IPS-11a (cell line): ENCODE data around the gene SPATA6.
"Not testable (repeated sequence)": the region's sequence is repeated elsewhere in the genome, so short reads cannot be mapped to it uniquely, and the experiment has no call there.

Experiments
- H3K4me3 ChIP-seq: one replicate; pipeline ENCODE4 v1.5.1; 2013; ENCODE audit warnings: low read depth, low read length, control low read depth

The SPATA6 gene

GRCh38 chr1:48371598-48371997, 100.4 kb downstream of the SPATA6 start:
- no peak overlapping the region for H3K4me3 ChIP-seq

- H3K4me3 ChIP-seq = no peak overlapping the region
Measured at GRCh38 chr1:48362901-48363300, 109.1 kb downstream of the SPATA6 start.

- no peak overlapping the region for H3K4me3 ChIP-seq
Measured at GRCh38 chr1:48356901-48357300, 115.1 kb downstream of the SPATA6 start.

GRCh38 chr1:48344373-48344772, 127.6 kb downstream of the SPATA6 start:
- H3K4me3 ChIP-seq = no peak overlapping the region

GRCh38 chr1:48341221-48341620, 130.8 kb downstream of the SPATA6 start:
- no peak overlapping the region for H3K4me3 ChIP-seq

GRCh38 chr1:48338257-48338656, 133.7 kb downstream of the SPATA6 start:
- no peak overlapping the region for H3K4me3 ChIP-seq

GRCh38 chr1:48333316-48333715, 138.7 kb downstream of the SPATA6 start:
- no peak overlapping the region for H3K4me3 ChIP-seq

GRCh38 chr1:48332115-48332514, 139.9 kb downstream of the SPATA6 start:
- H3K4me3 ChIP-seq = no peak overlapping the region

- H3K4me3 ChIP-seq = no peak overlapping the region
Measured at GRCh38 chr1:48329905-48330304, 142.1 kb downstream of the SPATA6 start.

- no peak overlapping the region for H3K4me3 ChIP-seq
Measured at GRCh38 chr1:48329486-48329885, 142.5 kb downstream of the SPATA6 start.

GRCh38 chr1:48311829-48312228, 160.2 kb downstream of the SPATA6 start:
- H3K4me3 ChIP-seq = not testable (repeated sequence)

- H3K4me3 ChIP-seq = no peak overlapping the region
Measured at GRCh38 chr1:48309564-48310082, 162.4 kb downstream of the SPATA6 start.

- H3K4me3 ChIP-seq = no peak overlapping the region
Measured at GRCh38 chr1:48302652-48303051, 169.4 kb downstream of the SPATA6 start.

GRCh38 chr1:48294656-48295055, 177.3 kb downstream of the SPATA6 start:
- H3K4me3 ChIP-seq = no peak overlapping the region

GRCh38 chr1:48294094-48294493, 177.9 kb downstream of the SPATA6 start:
- H3K4me3 ChIP-seq = not testable (repeated sequence)

GRCh38 chr1:48292706-48293105, 179.3 kb downstream of the SPATA6 start:
- H3K4me3 ChIP-seq = no peak overlapping the region

GRCh38 chr1:48291421-48291820, 180.6 kb downstream of the SPATA6 start:
- H3K4me3 ChIP-seq = no peak overlapping the region

- no peak overlapping the region for H3K4me3 ChIP-seq
Measured at GRCh38 chr1:48285525-48285924, 186.5 kb downstream of the SPATA6 start.

GRCh38 chr1:48284696-48285420, 187.1 kb downstream of the SPATA6 start:
- not testable (repeated sequence) for H3K4me3 ChIP-seq

- H3K4me3 ChIP-seq = not testable (repeated sequence)
Measured at GRCh38 chr1:48282329-48282728, 189.7 kb downstream of the SPATA6 start.

GRCh38 chr1:48277437-48277836, 194.6 kb downstream of the SPATA6 start:
- not testable (repeated sequence) for H3K4me3 ChIP-seq

- H3K4me3 ChIP-seq = no peak overlapping the region
Measured at GRCh38 chr1:48266576-48266975, 205.4 kb downstream of the SPATA6 start.

- H3K4me3 ChIP-seq = no peak overlapping the region
Measured at GRCh38 chr1:48263041-48263440, 209.0 kb downstream of the SPATA6 start.
